Activated CD4-positive, alpha-beta T cell treated with anti-CD3 and anti-CD28 coated beads, Interleukin-2, amount 50 U/mL, for 16 hours (primary cell): ENCODE results near the gene SFXN3.

Source experiments
- DNase-seq: peaks from one replicate; pipeline ENCODE4 v3.0.0-alpha.2; 2020

SFXN3 gene

GRCh38 chr10:101080933-101081931, 50.2 kb downstream of the SFXN3 start:
- no peak for DNase-seq

- DNase-seq = no peak
Measured at GRCh38 chr10:101085846-101086245, 54.8 kb downstream of the SFXN3 start.

- no peak for DNase-seq
Measured at GRCh38 chr10:101087376-101087775, 56.3 kb downstream of the SFXN3 start.

GRCh38 chr10:101087965-101088364, 56.9 kb downstream of the SFXN3 start:
- DNase-seq = no peak

- no peak for DNase-seq
Measured at GRCh38 chr10:101089520-101090299, 58.7 kb downstream of the SFXN3 start.

GRCh38 chr10:101090597-101090996, 59.6 kb downstream of the SFXN3 start:
- no peak for DNase-seq
